HS-27A (cell line): ENCODE measurements around the gene NNMT.

Source experiments
- DNase-seq: peaks from one replicate; pipeline ENCODE4 v3.0.0-alpha.2; 2012; ENCODE audit warnings: low read depth, missing footprints

Gene NNMT

DNA sequence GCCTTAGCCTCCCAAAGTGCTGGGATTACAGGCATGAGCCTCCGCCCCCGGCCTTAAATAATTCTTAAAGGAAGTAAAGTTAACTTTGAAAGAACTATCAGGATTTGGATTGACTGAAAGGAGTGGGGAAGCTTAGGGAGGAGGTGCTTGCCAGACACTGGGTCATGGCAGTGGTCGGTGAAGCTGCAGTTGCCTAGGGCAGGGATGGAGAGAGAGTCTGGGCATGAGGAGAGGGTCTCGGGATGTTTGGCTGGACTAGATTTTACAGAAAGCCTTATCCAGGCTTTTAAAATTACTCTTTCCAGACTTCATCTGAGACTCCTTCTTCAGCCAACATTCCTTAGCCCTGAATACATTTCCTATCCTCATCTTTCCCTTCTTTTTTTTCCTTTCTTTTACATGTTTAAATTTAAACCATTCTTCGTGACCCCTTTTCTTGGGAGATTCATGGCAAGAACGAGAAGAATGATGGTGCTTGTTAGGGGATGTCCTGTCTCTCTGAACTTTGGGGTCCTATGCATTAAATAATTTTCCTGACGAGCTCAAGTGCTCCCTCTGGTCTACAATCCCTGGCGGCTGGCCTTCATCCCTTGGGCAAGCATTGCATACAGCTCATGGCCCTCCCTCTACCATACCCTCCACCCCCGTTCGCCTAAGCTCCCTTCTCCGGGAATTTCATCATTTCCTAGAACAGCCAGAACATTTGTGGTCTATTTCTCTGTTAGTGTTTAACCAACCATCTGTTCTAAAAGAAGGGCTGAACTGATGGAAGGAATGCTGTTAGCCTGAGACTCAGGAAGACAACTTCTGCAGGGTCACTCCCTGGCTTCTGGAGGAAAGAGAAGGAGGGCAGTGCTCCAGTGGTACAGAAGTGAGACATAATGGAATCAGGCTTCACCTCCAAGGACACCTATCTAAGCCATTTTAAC, at the start of gene NNMT:
TSS of gene NNMT (plus strand) at position 724 of the 929 bp plus-strand sequence. CDS start at position 882, 158 bp downstream.
- DNase-seq: no peak

DNA sequence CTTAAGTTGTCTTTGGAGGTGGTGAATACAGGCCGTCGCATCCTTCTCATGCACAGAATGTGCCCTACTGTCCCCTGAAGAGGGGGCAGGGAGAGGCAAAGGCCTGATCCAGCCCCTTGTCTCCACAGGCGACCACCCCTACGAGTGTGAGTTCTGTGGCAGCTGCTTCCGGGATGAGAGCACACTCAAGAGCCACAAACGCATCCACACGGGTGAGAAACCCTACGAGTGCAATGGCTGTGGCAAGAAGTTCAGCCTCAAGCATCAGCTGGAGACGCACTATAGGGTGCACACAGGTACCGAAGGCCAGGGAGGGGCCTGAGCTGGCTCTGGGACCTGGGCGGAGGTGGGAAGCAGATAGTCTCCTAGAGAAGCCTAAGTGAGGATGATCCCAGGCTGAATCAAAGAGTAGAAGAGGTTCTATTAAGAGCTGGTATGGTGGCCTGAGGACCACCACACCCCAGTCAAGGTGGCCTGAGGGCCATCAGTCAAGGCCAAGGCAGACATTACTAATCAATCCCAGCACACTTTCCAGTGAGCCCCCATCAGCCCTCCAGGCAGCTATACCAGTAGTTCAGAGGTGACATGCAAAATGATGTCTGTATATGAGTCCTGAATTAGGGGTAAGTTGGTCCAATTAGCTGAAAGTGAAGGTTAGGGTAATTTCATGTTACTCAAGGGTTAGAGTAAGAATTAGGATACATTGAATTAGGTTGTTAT, 49.0 kb upstream of the NNMT start:
- no peak for DNase-seq

DNA sequence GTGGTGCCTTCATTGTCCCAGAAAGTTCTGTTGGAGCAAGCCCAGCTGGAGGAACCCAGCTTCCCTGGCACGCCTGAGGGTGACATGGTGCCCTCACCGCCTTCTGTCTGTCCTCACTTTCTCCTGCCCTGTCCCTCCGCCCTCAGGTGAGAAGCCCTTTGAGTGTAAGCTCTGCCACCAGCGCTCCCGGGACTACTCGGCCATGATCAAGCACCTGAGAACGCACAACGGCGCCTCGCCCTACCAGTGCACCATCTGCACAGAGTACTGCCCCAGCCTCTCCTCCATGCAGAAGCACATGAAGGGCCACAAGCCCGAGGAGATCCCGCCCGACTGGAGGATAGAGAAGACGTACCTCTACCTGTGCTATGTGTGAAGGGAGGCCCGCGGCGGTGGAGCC, 46.0 kb upstream of the NNMT start:
- DNase-seq: no peak

DNA sequence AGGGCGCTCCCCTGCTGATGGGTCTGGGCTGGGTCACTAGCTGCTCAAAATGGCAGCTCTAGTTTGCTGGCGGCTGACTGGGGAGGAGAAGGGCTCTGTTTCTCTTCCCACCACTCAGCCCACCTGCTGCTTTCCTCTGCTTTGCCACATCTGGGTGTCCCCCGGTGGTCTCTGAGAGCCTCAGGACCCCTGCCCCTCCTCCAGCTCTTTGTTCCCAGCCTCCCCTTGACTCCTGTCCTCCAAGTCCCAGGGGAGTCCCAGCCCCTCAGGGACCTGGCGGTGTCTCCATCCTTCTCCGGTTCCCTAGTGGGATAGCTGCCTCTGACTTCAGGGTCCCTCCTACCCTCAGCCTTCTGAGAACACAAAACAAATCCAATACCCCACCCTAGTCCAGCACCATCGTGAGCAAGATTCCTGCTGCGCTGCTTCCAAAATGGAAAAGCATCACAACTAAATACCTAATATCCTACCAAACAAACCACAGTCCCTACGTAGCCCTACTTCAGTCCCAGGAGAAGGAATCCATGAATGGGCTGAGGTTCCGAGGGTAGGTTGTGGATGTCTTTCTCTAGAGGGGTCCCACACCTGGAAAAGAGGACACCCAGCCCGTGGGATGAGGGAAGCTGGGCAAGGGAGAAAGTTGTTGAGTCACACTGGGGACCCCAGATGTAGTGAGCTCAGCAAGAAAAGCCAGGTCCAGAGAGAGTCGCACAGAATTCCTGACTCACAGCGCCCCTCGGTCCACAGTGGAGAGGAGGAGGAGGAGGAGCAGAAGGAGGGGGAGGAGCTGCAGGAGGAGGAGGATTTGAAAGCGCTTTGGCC, 45.0 kb upstream of the NNMT start:
- DNase-seq: no peak

DNA sequence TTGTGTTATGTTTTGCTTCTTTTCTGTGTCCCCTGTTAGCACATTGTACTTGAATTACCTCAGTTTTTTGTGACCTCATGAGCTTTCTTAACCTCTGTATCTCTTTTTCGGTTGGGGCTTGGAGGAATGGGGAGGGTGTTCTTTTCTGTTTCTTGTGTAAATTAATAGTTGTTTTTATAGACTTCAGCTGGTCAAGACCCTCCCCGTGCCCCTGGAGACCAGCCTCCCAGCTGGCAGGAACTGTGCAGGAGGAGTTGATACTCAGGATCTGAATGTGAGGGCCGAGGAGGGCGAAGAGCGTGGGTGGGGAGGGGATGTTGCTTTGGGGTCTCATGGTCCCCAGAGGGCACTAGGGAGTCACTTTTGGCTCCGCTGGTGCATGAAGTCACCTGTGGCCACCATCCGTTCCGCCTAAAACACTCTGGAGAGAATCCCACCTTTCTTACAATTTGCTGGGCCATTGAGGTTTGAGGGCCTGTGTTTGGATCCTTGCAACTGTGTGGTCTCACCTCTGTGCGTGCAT, 44.3 kb upstream of the NNMT start:
- DNase-seq: no peak

DNA sequence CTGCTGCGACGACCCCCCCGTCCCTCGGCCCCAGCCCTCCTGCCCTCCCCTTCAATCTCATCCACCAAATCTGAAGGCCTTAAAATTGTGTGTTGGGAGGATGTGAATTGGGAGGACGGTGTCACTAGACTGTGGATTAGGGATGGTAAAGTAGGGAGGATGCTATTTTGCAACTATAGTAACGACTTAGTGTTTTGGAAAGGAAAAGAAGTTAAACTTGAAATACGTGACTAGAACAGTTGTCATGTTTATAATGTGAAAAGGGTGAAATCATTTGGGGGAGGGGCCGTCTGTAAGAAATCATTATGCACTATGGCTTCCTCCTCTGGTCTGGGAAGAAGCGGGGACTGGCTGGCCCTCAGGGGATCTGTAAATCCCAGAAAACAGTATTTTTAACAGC, 43.4 kb upstream of the NNMT start:
- DNase-seq: no peak

DNA sequence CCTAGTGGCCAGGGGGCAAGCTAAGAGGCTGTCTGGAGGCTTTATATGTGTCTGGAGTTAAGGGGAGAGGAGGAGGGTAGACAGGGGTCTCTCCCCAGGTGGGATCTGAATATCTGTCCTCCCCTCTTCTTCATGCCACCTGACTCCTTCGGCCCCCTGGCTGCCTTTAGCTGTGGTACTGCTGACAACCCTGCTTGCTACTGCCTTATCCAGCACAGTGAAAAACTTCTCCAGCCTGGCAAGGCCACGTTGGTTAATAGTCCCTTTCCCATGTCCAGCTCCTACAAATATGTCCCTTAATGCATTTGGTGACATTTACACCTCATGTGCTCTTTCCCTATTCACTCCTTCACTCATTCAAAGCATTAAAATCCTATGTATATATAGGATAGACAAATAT, 42.4 kb upstream of the NNMT start:
- DNase-seq: no peak

DNA sequence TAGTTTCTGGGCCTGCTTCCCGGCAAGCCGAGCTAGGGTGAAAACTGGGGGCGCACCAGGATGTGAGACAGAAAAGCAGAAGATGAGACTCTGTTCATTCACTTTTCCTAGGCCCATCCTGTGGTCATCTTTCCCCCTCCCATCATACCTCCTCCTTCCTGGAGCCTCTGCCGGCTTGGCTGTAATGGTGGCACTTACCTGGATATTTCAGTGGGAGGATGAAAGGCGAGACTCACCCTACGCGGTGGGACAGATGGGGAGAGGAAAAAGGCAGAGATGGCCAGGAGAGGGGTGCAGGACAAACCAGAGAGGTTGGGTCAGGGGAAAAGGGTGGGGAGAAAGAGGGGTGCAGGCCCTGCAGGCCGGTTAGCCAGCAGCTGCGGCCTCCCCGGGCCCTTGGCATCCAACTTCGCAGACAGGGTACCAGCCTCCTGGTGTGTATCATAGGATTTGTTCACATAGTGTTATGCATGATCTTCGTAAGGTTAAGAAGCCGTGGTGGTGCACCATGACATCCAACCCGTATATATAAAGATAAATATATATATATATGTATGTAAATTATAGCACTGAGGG, 41.5 kb upstream of the NNMT start:
- DNase-seq: no peak

DNA sequence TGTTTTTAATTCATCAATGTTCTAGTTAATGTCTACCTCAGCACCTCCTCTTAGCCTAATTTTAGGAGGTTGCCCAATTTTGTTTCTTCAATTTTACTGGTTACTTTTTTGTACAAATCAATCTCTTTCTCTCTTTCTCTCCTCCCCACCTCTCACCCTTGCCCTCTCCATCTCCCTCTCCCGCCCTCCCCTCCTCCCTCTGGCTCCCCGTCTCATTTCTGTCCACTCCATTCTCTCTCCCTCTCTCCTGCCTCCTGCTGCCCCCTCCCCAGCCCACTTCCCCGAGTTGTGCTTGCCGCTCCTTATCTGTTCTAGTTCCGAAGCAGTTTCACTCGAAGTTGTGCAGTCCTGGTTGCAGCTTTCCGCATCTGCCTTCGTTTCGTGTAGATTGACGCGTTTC, 40.9 kb upstream of the NNMT start:
- no peak for DNase-seq

DNA sequence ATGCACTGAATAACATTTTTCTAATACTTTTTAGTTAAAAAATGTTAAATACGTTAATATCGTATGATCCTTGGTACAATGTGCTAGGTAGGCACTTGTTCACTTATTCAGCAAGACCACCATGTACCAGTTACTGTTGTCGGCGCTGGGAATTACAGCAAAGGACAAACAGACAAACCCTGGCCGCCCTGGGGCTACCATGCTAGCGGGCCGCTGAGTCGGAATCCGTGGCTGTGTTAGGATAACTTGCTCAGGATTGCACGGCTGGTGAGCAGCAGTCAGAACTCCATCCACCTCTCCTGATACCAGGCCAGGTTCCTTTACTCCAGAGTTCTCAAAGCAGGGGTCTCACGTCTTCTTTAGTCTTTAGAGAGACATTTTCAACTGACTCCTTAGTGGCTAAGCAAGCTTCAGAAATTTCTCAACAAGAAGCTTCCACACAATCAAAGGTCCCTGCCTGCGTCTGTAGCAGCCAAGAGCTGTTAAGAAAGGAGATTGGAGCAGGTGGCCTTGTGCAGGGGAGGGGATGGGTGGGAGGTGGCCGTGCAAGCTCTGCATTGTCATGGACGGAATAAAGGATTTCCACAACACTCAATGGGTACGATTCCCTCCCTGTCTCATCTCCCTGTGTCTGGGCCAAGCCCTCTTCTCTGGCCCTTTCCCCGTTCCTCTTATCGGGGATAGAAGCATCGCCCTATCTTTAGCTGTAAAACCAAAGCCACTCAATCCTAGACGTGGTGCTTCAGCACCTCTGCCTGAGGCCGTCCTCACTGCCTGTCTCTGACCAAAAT, 39.8 kb upstream of the NNMT start:
- DNase-seq: no peak

DNA sequence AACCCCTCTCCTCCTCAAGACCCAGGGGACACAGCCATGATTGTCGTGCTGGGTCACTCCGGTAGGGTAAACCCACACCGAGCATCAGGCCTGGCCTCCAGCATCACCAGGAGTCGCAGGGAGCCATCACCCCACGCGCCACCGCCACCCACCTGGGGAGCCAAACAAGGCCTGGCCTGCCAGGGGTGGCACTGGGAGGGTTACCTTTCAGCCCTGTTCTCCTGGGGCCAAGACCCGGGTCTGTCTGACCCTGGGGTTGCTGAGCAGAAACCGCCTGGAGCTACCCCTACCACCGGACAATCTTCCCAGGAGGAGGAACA, 39.3 kb upstream of the NNMT start:
- no peak for DNase-seq

DNA sequence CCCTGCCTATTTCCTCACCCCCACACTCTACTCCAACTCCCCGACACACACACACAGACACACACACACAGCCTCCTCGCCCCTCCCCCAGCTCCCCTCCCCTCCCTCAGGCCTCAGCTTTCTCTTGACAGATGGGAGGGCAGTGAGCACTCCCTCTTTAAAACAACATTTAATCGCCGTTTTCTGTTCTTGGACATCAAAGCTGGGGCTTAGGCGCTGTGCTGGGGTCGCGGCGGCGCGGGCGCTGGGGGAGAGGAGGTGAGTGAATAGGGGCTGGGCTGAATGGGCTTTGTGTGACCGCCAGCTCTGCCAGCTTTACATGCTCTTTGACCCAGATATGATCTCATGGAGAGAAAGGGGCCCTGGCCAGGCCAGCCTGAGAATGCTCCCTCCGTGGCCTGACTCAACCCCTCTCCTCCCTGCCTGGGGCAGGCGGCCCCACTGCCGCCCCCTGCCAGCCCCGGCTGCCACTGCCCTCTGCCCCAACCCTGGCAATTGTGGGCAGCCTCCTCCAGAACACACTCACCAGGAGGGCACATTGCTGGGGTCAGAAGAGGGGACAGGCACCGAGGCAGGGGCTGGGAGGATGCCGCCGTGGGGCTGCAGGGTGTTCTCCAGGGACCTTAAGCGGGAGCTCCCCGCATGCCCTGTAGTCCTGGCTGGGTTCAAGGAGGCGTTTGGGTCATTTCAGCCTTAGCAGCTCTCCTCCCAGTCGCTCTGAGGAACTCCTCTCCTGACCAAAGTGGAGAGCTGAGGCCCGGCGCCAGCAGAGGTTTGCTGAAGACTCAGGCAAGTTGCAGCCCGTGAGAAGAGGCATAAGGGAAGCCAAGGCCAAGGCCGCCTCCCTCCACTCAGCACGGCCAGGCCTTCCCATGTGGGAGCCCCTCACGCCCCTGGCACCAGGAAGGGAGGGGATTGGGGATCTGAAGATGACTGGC, 38.3 kb upstream of the NNMT start:
- DNase-seq: no peak

DNA sequence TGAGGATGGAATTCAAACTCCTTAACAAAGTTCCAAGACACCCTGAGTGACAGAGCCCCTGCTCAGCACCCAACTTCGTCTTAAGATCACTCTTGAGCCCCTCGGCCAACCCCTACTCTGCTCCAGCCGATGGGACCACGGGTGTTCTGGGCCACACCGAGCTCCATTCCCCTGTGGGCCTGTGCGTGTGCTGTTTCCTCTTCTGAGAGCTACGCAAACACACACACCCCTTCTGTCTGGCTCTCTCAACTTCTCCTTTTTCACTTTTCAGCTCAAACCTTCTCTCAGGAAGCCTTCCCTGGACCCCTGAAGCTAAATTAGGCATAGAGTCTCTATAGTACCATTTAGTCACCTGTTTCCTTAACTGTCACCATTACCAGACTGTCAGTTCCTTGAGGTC, 37.5 kb upstream of the NNMT start:
- no peak for DNase-seq

DNA sequence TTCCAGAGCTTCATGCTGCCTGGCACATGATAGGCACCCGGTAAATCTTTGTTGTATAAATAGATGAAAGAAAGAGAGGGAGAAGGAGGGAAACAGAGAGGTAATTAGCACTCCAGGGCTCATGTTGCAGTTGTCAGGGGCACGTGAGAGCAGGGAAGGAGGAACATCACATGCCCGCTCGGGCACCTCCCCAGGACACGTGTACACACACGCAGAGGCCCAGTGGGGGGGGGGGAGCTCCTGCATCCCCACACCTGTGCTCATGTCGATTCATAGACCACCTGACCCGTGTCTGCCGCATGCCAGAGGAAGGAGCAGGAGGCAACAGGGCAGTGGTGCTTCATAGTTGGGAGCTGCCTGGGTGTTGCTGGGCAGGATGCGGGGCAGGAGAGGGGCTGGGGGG, 37.1 kb upstream of the NNMT start:
- no peak for DNase-seq

DNA sequence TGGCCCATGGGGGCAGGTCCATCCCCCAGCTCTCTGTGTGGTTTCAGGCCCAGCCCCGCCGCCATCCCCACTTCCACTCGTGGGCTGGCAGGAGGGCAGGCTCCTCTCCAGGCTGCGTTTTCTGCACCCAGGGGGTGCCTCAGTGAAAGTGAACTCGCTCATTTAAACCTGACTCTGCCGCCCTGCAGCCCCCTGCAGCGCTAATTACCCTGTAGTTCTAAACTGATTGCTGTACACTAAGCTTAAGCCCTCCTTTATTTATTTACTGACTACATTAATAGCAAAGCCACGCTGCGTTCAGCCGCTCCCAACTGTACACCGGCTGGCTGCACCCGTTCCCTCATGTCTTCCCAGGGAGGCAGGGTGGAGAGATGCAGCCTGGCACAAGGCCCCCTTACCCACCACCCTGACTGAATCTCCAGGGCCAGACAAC, 36.6 kb upstream of the NNMT start:
- no peak for DNase-seq

DNA sequence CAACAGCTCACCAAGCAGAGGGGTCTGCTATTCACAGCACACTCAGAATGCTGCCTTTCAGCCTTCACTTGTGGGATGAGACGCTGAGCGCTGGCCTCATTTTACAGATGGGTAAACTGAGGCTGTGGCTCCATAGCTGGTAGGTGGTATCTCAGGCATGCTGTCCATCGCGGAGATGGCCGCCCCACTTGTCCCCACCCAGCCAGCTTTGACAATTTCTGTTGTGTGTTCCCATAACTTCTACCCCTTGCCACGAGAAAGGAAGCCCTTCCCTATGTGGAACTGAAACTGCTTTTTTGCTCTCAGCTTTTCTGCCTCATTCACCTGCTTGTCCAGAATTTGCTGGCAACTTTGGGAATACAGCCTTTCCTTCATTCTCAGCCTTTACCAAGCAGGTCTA, 36.1 kb upstream of the NNMT start:
- DNase-seq: no peak

DNA sequence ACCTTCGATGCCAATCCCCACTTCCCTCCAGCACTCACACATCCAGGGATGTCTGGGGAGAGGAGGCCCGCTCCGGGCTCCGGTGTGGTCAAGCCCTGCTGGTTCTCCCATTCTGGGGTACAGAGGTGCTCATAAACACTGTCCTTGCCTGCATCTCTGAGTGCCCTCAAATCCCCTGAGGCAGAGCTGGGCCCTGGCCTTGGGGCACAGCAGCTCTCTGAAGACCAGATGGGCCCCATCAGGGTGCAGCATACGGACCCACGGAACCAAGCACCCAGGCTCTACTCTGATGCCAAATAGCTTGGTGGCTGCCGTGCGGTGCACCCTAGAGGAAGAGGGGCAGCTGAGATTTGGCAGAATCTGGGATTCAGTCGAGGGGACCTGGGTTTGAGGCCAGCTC, 35.7 kb upstream of the NNMT start:
- DNase-seq: no peak

DNA sequence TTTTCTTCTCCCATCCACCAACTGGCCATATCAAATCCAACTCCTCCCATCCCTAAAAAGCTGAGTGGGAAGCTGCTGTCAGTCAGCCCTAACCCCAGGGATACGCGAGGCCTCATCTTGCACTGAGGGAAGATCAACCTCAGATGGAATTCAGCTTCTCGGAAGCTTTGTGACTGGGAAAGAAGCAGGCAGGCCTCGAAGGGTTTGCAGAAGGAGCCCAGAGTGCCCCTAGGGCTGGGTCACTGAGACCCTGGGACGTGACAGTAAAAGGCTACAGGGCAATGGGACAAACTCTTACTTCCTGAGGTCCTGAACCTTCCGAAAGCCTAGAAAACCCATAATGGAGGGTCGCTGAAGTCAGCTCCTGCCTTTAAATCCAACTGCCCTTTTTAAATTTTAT, 34.4 kb upstream of the NNMT start:
- no peak for DNase-seq

DNA sequence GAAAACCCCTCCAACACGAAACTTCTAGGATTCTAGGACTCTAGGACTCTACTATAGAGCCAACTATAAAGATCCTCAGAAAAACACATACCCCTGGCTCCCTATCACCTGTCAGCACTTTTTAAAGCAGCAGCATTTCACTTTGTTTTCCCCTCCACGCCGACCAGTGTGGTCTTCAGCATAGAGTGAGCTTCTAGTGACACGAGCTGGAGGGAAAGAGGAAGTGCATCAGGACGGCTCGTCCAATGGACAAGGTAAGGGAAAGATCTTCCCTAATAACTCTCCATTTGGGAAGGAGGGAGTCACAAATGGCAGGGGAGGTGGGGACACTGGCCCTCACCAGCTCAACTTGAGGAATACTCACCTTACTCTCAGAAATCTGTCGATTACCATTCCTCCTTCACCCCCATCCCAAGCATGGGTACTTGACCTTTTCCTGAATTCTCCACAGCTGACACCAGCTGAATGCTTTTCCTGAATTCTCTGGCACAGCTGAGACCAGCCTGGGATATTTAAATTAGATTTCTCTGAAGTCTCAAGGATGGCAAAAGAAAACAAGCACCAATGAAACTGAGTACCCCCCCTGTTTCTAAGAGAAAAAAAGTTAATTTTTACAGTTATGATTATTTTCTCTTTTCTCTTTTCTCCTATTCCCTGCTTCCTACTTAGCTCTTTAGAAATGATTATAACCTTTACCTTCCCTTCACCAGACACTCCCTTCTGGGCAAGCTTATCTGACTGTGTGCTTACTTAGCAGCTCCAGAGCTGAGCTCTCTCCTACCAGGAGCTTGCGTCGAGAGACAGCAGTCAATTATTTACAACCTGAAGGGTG, 33.3 kb upstream of the NNMT start:
- no peak for DNase-seq
